Mesodermal cell (in vitro differentiated cells): Measurements from ENCODE around the gene SARS2.

ENCODE experiments used
- H3K27ac ChIP-seq: 2 replicates; pipeline ENCODE4 v1.7.0; 2013; ENCODE audit warnings: mild to moderate bottlenecking, low read depth, low read length, moderate library complexity; ENCODE audit not compliant: severe bottlenecking
- H3K36me3 ChIP-seq: 2 replicates; pipeline ENCODE4 v1.7.1; 2013; ENCODE audit warnings: mild to moderate bottlenecking, low read length, moderate library complexity; ENCODE audit not compliant: control insufficient read depth, insufficient read depth
- H3K4me1 ChIP-seq: one replicate; pipeline ENCODE4 v1.7.1; 2013; ENCODE audit warnings: mild to moderate bottlenecking, low read length; ENCODE audit not compliant: insufficient read depth, control insufficient read depth, poor library complexity, severe bottlenecking
- H3K4me3 ChIP-seq: 2 replicates; pipeline ENCODE4 v1.7.0; 2013; ENCODE audit warnings: low read length, control low read depth, mild to moderate bottlenecking; ENCODE audit not compliant: insufficient read depth, poor library complexity, severe bottlenecking; ENCODE audit errors: extremely low read depth
- H3K9me3 ChIP-seq: 2 replicates; pipeline ENCODE4 v1.7.1; 2013; ENCODE audit warnings: mild to moderate bottlenecking, low read length, moderate library complexity; ENCODE audit not compliant: control insufficient read depth
- WGBS, 2 experiments: methylation state at CpG; one replicate each; pipeline ENCODE4 v1.1.5; 2013; ENCODE audit warnings: missing lambda C conversion rate in 2 of 2; ENCODE audit not compliant: insufficient coverage in 2 of 2; 5-methylcytosine and 5-hydroxymethylcytosine counted together

The SARS2 gene

DNA sequence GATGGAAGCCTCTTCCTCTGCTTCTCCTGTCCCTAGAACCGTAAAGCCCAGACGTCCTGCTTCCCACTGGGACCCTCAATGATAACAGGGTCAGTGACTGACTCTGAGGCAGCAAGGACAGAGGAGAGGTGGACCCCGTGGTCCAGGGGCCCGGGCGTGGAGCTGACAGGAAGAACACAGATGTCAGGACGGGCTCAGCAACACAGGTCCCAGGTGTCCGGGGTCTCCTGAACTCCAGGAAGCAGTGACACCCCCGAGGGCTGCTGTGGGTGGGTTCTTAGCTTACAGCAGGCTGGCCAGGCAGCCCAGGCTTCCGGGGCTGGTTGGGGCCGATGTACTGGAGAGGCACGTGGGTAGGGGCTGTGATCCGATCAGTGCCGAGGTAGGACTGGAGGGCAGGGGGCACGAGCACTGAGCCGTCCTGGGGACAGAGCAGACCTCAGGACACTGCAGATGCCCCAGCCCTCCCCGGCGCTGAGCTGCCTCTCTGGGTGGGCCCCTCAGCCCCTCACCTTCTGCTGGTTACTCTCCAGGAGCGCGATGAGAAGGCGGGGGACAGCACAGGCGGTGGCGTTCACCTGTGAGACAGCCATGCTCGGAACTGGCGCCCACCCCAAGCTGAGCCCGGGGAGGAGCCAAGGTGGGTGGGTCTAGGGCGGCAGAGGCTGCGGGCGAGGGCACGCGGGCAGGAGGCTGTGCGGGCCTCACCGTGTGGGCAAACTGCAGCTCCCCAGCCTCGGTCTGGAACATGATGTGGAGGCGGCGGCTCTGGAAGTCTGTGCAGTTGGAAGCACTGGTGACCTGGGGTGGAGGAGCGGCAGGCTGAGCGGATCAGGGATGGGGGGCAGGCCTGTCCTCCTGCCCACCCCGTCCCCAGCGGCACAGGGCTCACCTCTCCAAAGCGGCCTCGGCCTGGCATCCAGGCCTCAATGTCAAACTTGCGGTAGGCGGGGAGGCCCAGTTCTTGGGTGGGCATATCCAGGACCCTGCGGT, 14.9 kb downstream of the SARS2 start:
- Histone ChIP-seq H3K4me1 (no peaks in the 10 kb centered on the region), H3K4me3 (no peak overlapping the region), H3K27ac (no peak overlapping the region), H3K36me3 (no peaks in the 10 kb centered on the region), H3K9me3 (no peaks in the 10 kb centered on the region)
- WGBS, 2 experiments = 94 to 96% methylated on average over 35 to 43 of the region's 44 CpGs

DNA sequence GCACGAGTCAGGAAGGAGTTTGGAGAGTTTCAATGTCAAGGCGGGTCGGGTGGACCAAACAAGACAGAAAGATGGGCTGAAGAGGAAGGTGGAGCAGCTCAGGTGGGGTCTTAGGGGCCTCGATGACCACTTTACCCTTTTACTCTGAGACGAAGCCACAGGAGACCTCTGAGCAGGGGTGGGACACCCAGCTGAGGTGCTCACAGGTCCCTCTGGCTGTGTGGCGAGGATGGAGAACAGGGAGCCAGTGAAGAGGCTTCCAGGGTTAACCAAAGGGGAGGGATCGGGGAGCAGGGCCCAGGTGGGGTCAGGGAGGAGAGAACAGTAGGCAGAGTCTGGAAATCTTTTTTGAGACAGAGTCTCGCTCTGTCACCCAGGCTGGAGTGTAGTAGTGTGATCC, 16.6 kb downstream of the SARS2 start:
- no peak overlapping the region for H3K4me3 ChIP-seq
- no peaks in the 10 kb centered on the region for H3K36me3 ChIP-seq
- no peaks in the 10 kb centered on the region for H3K9me3 ChIP-seq
- H3K4me1 ChIP-seq = no peaks in the 10 kb centered on the region
- no peak overlapping the region for H3K27ac ChIP-seq
- WGBS, 2 experiments = 87 to 96% methylated on average over 7 to 8 of the region's 8 CpGs

DNA sequence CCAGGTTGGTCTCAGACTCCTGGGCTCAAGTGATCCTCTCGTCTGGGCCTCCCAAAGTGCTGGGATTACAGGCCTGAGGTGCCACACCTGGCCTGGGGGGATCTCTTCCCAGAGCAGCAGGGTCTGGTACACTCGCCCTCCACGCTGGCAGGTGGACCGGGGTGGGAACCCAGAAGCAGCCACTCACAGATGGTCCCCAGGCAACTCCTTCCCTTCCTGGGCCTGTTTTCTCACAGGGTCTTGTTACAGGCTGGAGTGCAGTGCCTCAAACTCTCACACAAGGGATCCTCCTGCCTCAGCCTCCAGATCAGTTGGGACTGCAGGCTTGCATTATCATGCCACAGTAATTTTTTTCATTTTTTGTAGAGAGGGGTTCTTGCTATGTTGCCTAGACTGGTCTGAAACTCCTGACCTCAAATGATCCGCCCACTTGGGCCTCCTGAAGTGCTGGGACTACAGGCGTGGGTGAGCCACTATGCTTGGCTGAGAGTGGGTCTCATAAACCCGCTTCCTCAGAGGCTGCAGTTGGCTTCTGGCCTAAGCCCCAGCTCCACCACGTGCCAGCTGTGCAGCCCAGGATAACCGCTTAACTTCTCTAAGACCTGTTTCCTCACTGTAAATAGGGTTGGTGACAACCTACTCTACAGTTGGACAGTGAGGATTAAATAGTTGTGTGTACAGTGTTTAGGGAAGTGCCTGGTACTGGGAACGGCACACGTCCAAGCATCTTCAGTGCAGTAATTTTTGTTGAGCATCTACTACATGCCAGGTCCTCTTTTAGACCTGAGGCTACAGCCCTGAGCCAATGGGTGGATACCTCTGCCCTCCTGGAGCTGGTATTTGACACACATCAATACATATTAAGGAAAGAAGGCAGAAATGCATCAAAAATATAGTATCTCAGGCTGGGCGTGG, 17.7 kb downstream of the SARS2 start:
- peaks cover under 1% of the 10 kb centered on the region for H3K36me3 ChIP-seq
- H3K27ac ChIP-seq = no peak overlapping the region
- H3K4me1 ChIP-seq = no peaks in the 10 kb centered on the region
- H3K9me3 ChIP-seq = no peaks in the 10 kb centered on the region
- 87 to 93% methylated on average over 9 to 12 of the region's 12 CpGs for WGBS, 2 experiments
- H3K4me3 ChIP-seq = no peak overlapping the region

DNA sequence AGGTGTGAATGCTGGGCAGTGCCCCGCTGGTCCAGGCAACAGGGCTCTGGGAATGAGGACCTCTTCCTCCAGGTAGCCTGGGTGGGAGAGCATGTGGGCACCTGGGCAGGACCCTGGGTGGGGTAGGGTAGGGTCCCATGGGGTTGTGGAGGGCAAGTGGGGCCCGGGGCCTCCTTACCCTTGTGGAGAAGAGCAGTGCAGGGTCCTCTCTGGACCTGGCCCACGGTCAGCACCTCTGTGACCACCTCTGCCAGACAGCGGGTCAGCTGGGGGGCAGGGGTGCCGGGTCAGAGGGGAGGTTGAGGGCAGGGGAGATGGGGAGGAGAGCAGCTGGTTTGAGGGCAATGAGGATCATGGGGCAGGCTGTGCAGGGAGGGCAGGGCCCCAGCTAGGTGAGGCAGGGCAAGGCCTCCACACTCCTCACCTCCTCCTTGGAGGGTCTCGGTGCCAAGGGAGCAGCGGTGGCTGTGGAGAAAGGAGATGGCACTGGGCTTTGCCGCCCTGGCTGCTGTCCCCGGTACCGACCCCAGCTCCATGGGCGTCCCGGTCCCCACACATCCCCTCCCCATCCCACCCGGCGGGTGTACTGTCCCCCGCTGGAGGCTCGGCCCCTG, 19.1 kb downstream of the SARS2 start:
- Histone ChIP-seq H3K4me3 (no peak overlapping the region), H3K36me3 (peaks cover 14% of the 10 kb centered on the region), H3K27ac (no peak overlapping the region), H3K9me3 (no peaks in the 10 kb centered on the region), H3K4me1 (no peaks in the 10 kb centered on the region)
- 95 to 98% methylated on average over 4 to 7 of the region's 16 CpGs for WGBS, 2 experiments

DNA sequence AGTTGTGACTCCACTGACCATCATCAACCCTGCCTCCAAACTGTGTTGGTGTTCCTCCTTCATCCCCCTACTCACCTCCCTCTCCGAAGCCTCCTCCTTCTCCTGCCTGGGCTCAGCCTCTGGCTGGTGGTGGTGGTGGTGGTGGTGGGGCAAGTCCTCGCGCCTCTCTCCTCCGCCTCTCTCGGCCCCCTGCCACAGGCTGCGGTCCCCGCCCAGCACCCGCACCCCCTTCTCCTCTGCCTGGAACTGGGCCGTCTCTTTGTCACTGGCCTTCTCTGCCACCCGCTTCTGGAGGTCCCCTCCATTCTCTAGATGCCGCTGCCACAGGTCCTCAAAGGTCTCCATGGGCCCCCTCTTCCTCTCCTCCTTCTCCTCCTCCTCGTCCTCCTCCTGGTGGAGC, 20.1 kb downstream of the SARS2 start:
- H3K27ac ChIP-seq = no peak overlapping the region
- H3K4me1 ChIP-seq = no peaks in the 10 kb centered on the region
- no peaks in the 10 kb centered on the region for H3K9me3 ChIP-seq
- H3K4me3 ChIP-seq = no peak overlapping the region
- WGBS, 2 experiments = 95 to 99% methylated on average over 3 to 7 of the region's 12 CpGs
- peaks cover 22% of the 10 kb centered on the region for H3K36me3 ChIP-seq

DNA sequence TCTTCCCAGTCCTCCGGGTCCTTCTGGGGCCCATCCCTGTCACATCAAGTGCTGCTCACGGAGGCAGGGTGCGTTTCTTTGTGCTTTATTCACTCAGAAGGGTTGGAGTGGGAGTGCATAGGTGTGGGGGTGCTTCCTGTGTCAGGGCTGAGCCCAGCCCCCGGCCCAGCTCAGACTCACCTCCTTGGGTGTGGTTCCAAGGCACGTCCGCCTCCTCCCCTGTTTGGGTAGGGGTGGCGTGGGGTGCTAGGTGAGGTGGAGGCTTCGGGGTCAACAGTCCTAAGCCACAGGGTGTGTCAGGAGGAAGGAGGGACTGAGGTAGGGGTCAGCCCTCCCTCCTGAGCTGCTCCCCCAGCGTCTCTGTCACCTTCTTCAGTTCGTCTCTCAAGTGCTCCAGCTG, 21.7 kb downstream of the SARS2 start:
- peaks cover 22% of the 10 kb centered on the region for H3K36me3 ChIP-seq
- H3K27ac ChIP-seq = no peak overlapping the region
- no peaks in the 10 kb centered on the region for H3K4me1 ChIP-seq
- no peaks in the 10 kb centered on the region for H3K9me3 ChIP-seq
- 81 to 92% methylated on average over 3 to 7 of the region's 10 CpGs for WGBS, 2 experiments
- no peak overlapping the region for H3K4me3 ChIP-seq

DNA sequence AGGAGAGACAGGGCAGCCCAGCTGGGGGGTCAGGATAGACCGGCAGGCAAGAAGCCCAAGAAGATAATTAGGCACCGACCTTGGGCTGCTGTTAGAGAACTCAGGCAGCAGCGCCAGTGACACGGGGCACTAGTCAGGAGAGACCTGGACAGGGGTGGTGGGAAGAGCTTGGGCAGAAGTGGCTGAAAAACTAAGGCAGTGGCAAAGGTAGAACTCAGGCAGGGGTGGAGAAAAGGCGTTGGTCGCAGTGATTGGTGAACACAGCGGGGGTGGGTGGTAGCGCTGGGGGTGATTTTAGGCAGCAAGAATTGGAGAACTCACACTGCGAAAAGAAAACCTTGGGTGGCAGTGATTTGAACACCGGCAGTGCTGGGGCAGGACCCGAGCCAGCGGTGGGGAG, 22.9 kb downstream of the SARS2 start:
- no peaks in the 10 kb centered on the region for H3K9me3 ChIP-seq
- 97 to 100% methylated on average over 12 of the region's 12 CpGs for WGBS, 2 experiments
- no peak overlapping the region for H3K27ac ChIP-seq
- no peaks in the 10 kb centered on the region for H3K4me1 ChIP-seq
- H3K4me3 ChIP-seq = no peak overlapping the region
- H3K36me3 ChIP-seq = peaks cover 22% of the 10 kb centered on the region

DNA sequence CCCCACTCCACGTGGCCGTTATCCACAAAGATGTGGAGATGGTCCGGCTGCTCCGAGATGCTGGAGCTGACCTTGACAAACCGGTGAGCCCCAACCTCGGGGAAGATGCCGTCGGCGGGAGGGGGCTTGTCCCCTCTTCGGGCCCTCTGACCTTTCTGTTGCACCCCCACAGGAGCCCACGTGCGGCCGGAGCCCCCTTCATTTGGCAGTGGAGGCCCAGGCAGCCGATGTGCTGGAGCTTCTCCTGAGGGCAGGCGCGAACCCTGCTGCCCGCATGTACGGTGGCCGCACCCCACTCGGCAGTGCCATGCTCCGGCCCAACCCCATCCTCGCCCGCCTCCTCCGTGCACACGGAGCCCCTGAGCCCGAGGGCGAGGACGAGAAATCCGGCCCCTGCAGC, 23.3 kb downstream of the SARS2 start:
- H3K9me3 ChIP-seq = no peaks in the 10 kb centered on the region
- H3K4me1 ChIP-seq = no peaks in the 10 kb centered on the region
- peaks cover 22% of the 10 kb centered on the region for H3K36me3 ChIP-seq
- no peak overlapping the region for H3K27ac ChIP-seq
- no peak overlapping the region for H3K4me3 ChIP-seq
- WGBS, 2 experiments = 96% methylated on average over 27 to 29 of the region's 29 CpGs

DNA sequence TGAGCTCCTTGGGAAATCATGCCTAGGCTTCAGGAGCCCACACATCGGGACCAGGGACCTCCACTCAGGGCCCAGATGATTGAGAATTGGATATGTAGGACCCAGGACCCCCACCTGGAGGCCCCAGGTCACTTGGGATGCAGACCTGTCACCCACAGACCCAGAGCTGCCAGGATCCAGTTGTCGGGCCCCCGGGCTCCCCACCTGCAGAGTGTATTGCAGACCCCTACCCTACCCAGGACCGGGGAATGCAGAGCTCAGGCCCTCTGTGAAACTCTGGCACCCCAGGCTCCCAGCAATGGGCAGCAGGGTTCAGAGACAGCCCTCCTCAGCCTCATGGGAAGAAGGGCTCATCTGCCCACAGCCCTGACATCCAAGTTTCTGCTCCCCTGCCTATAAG, 24.9 kb downstream of the SARS2 start:
- Histone ChIP-seq H3K9me3 (peaks cover 4% of the 10 kb centered on the region), H3K27ac (no peak overlapping the region), H3K4me3 (no peak overlapping the region), H3K4me1 (peaks cover 11% of the 10 kb centered on the region), H3K36me3 (peaks cover 22% of the 10 kb centered on the region)
- 87 to 100% methylated on average over 4 of the region's 4 CpGs for WGBS, 2 experiments
